Ovary (tissue), 9 donors: ENCODE data around the gene RASSF8. TPM values are rescaled to one million over a fixed set of nuclear protein-coding genes. Genes with fewer than 3 reads are reported as not detected.

Experiments
- DNase-seq, 5 donors: peaks; one replicate each; pipeline ENCODE4 v3.0.0-alpha.2; 2019 to 2020
- H3K27ac ChIP-seq, 2 donors: fragments of 200-600 bp; one replicate each; pipeline versions ENCODE4 v1.5.1 to v1.8.0; 2019 to 2022
- H3K27me3 ChIP-seq: fragments of 200-600 bp; one replicate; pipeline ENCODE4 v1.8.0; 2022
- H3K36me3 ChIP-seq: fragments of 200-600 bp; sonication (generic); one replicate; pipeline ENCODE4 v1.5.1; 2019
- H3K4me1 ChIP-seq: one replicate; pipeline ENCODE4 v1.8.1; 2013; ENCODE audit warnings: mild to moderate bottlenecking, moderate library complexity; ENCODE audit not compliant: insufficient read depth
- H3K4me3 ChIP-seq: fragments of 200-600 bp; sonication (generic); one replicate; pipeline ENCODE4 v1.5.1; 2017
- H3K9me3 ChIP-seq, 2 donors: fragments of 200-600 bp in 1 of 2; sonication (generic) in 1 of 2; one replicate each; pipeline versions ENCODE4 v1.5.1 to v1.8.1; 2013 to 2019; ENCODE audit warnings: mild to moderate bottlenecking in 1 of 2, moderate library complexity in 1 of 2
- EP300 ChIP-seq: sonication (generic); formaldehyde crosslinking; IDR thresholded peaks from one replicate; pipeline ENCODE4 v1.6.1; 2017; ENCODE audit warnings: antibody characterized with exemption
- POLR2A ChIP-seq: fragments of 450-650 bp; IDR thresholded peaks from one replicate; pipeline ENCODE4 v1.6.1; 2017; ENCODE audit warnings: antibody characterized with exemption, mild to moderate bottlenecking, moderate library complexity
- WGBS, 3 donors: extraction: QIAGEN DNeasy Blood & Tissue Kit in 1 of 3; methylation state at CpG; one replicate each; pipeline versions ENCODE4 v1.1.5 to v1.1.7; 2013 to 2017; 5-methylcytosine and 5-hydroxymethylcytosine counted together
- intact Hi-C, 4 donors: fragments of 100-400 bp; cut with DNase I; formaldehyde crosslinking; loops; one replicate each; pipeline versions ENCODE4 v1.11.0 to v1.15.1; 2022 to 2023
- polyA plus RNA-seq, 2 donors: library from polyadenylated mRNA; stranded (reverse); fragments of 200-250 nt in 1 of 2; fragments of 350-450 nt in 1 of 2; fragmentation: Illumina TruSeq in 1 of 2; extraction: RNeasy Lipid Tissue Mini Kit (QIAGEN cat#74804) in 1 of 2; gene quantifications; one replicate each; pipeline ENCODE4 v1.2.3, GENCODE V29; 2013 to 2014
- total RNA-seq, 7 donors: library from RNA; depleted of rRNA in 2 of 7; stranded (reverse); fragments of >200 nt in 2 of 7; fragmentation: NEBNext Ultra II Directional in 3 of 7; extraction: Animal tissue kit (Norgen Biotek cat#: 25700) in 3 of 7; gene quantifications; one replicate each; pipeline versions ENCODE4 v1.1.0 to v1.2.4, GENCODE V29; 2016 to 2023
- TF ChIP-seq, protein P1 (sequence below), 3 donors: fragments of 450-650 bp in 2 of 3; fragments of 200-600 bp in 1 of 3; IDR thresholded peaks; one replicate each; pipeline versions ENCODE4 v1.5.1 to v1.8.0; 2016 to 2022; ENCODE audit warnings: antibody characterized with exemption in 3 of 3, mild to moderate bottlenecking in 1 of 3
- donor health status: DM: no; HTN: no; CAD: no; lungs with moderate emphysema.
- donor health status: DM: no; HTN: no; CAD: no.
- donor health status: Bipolar disorder and iron deficiency.
- donor health status: DM: yes; HTN: yes; CAD: no.
- donor health status: DM: no; HTN: no; CAD: no.
- donor health status: DM: yes; HTN: yes; CAD: no.

Gene RASSF8
- total and polyA plus RNA-seq, 9 donors, result 16.5 to 134 (median 82.5) TPM

DNA sequence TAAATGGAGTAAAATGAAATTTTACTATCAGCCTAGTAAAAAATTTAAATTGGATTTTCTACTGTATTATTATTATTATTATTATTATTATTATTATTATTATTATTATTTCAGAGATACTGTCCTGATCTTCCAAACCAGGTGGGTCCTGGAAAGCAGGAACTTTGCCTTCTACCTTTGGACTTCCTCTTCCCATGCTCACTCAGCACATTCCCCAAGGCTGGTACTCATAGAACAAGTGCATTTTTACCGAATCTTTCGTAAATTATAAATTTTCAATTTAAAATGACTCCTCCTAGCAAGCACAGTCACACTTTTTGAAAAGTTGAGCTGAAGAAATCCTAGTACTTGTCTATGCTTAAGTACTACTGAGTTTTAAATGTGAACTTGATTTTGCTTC, 136.7 kb downstream of the RASSF8 start:
- no peak overlapping the region for H3K27ac ChIP-seq
- H3K36me3 ChIP-seq, result no peaks in the 10 kb centered on the region
- DNase-seq, result no peak
- H3K4me3 ChIP-seq, result no peak overlapping the region
- 95 to 99% (median 98%) methylated on average over 2 of the region's 2 CpGs for WGBS, 3 donors
- no peaks in the 10 kb centered on the region for H3K4me1 ChIP-seq
- H3K9me3 ChIP-seq, result no peaks in the 10 kb centered on the region
- intact Hi-C loops, result loop anchor here in 3 of 4 donors (5.0 to 10.0 kb wide), 3 partner anchors 560 to 660 kb away; no protein-coding TSS in a partner anchor
- no peak for TF ChIP-seq EP300
- no peaks in the 10 kb centered on the region for H3K27me3 ChIP-seq

DNA sequence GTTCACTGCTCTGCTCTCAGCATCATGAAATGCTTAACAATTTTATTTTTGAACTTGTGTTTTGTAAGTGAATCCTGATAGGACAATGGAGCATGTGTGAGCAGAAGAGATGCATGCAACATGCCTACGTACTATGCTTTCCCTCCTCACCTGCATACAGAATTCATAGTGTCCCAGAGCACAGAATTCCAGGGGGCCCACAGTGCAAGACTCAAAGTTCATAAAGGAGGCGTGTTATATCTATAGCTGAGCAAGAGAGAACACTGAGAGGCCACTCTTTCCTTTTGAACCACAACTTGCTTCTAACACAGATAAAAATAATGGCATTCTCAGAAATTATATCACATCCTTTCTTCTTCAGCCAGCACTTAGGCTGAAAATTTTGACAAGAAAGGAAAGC, 137.6 kb downstream of the RASSF8 start:
- Histone ChIP-seq H3K4me3 (no peak overlapping the region), H3K9me3 (no peaks in the 10 kb centered on the region), H3K4me1 (no peaks in the 10 kb centered on the region), H3K27ac (no peak overlapping the region), H3K27me3 (no peaks in the 10 kb centered on the region), H3K36me3 (no peaks in the 10 kb centered on the region)
- TF ChIP-seq POLR2A (no peak), EP300 (no peak)
- TF ChIP-seq, protein P1, sequence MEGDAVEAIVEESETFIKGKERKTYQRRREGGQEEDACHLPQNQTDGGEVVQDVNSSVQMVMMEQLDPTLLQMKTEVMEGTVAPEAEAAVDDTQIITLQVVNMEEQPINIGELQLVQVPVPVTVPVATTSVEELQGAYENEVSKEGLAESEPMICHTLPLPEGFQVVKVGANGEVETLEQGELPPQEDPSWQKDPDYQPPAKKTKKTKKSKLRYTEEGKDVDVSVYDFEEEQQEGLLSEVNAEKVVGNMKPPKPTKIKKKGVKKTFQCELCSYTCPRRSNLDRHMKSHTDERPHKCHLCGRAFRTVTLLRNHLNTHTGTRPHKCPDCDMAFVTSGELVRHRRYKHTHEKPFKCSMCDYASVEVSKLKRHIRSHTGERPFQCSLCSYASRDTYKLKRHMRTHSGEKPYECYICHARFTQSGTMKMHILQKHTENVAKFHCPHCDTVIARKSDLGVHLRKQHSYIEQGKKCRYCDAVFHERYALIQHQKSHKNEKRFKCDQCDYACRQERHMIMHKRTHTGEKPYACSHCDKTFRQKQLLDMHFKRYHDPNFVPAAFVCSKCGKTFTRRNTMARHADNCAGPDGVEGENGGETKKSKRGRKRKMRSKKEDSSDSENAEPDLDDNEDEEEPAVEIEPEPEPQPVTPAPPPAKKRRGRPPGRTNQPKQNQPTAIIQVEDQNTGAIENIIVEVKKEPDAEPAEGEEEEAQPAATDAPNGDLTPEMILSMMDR (IDR thresholded peaks at IDR 0.05), result no peak
- intact Hi-C loops, result loop anchor here in 3 of 4 donors (5.0 to 10.0 kb wide), 3 partner anchors 559 to 661 kb away; no protein-coding TSS in a partner anchor
- WGBS, 3 donors, result 97 to 100% (median 99%) methylated on average over 2 of the region's 2 CpGs
- DNase-seq, result no peak

DNA sequence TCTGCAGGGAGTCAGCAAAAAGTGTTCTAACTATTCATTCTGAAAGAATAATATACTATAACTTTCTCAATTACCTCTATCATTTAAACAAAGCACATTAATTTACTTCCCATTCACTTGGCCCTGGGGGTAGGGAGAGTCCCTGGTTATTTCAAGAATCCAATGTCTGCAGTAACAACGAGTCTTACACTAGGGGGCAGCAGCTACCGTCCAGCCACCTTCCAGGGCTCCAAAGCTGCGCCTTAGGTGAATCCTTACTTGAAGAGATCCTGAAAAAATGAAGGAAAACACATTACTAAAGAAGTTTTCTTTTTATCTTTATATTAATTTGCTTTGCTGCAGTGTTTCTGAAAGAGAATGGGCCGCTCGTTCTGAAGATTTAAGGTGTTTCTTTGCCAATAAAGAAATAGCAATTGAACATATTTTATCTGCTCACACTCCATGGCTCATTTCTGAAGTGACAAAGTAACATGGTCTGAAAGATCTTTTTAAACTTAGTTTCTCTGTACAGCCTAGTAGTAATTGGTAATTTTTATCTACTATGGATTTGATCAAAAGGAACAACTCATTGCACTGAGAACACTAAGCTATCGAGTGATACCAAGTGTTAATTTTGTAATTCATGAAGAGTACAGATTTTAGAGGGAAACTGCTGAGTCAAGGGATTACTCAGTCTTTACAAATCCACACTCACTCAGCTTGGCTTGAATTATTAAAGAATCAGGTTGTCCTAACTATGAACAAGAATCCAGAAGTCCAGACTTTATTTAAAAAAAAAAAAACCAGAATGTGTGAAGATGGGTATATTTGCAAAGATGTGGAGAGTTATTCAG, 138.8 kb downstream of the RASSF8 start:
- H3K9me3 ChIP-seq, result no peaks in the 10 kb centered on the region
- H3K4me3 ChIP-seq, result no peak overlapping the region
- H3K27ac ChIP-seq, result no peak overlapping the region
- H3K4me1 ChIP-seq, result no peaks in the 10 kb centered on the region
- H3K27me3 ChIP-seq, result no peaks in the 10 kb centered on the region
- H3K36me3 ChIP-seq, result no peaks in the 10 kb centered on the region
- 8 to 12% (median 10%) methylated on average over 6 of the region's 6 CpGs for WGBS, 3 donors
- DNase-seq, result peak; percentile 66 to 79 (median 77)
- intact Hi-C loops, result loop anchor here (1.0 to 10.0 kb wide), 4 partner anchors 558 to 662 kb away; no protein-coding TSS in a partner anchor
- TF ChIP-seq, protein P1 (IDR thresholded peaks at IDR 0.05), result peak; percentile 76 to 88 (median 87)
- TF ChIP-seq POLR2A, result no peak
- TF ChIP-seq EP300, result no peak

DNA sequence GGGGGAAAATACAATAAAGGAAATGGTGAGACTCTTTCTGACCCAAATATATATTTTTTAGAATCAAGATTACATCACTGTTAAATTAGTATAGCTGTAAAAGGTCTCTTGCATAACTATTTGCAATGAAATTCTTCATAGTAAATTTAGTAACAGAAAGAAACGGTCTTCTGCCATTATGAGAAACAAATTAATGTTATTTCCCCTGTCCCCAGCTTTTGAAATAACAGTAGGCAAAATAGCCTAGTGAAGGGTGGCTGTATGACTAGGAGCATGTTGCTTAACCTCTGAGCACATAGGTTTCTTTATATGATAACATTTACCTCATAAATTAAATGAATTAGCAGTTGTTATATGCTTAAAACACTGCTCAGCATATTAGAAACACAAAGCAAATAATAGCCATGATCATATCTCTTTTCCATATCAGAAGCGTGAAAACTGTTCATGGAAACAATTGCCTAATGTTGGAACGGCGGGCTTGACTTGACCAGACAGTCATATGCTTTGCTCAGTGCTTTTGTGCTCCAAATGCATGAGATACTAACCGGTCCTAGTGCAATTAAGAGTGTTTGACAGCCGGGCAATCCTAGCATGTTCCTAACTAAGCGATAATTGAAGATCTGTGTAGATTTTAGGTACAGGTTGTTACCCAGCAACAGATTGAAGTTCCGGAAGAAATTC, 142.3 kb downstream of the RASSF8 start:
- Histone ChIP-seq H3K9me3 (no peaks in the 10 kb centered on the region), H3K4me3 (no peak overlapping the region), H3K27ac (no peak overlapping the region), H3K4me1 (no peaks in the 10 kb centered on the region), H3K36me3 (no peaks in the 10 kb centered on the region), H3K27me3 (no peaks in the 10 kb centered on the region)
- DNase-seq, result no peak
- TF ChIP-seq POLR2A, result no peak
- TF ChIP-seq, protein P1 (IDR thresholded peaks at IDR 0.05), result no peak
- TF ChIP-seq EP300, result no peak
- intact Hi-C loops, result no loop called here
- 91 to 93% (median 91%) methylated on average over 8 of the region's 8 CpGs for WGBS, 3 donors
